ENCODE measurements around the gene MYL12B. TPM values are rescaled to one million over a fixed set of nuclear protein-coding genes. Genes with fewer than 3 reads are reported as not detected.

MYL12B gene
- total RNA-seq, 1 donor from 2014 or later = 535 TPM

GRCh38 chr18:3321133-3321812 is 59.3 kb downstream of the MYL12B start:
- no peak overlapping the region for H3K4me3 ChIP-seq (ENCODE audit: low read depth, low read length)
- H3K36me3 ChIP-seq (ENCODE audit: control insufficient read depth, insufficient read depth, low read length) = no peaks in the 10 kb centered on the region
- no peak for TF ChIP-seq CTCF (IDR thresholded peaks at IDR 0.05; ENCODE audit: insufficient read depth, low read length, poor library complexity, severe bottlenecking)
- H3K27me3 ChIP-seq (ENCODE audit: control insufficient read depth, insufficient read depth, low read length) = no peaks in the 10 kb centered on the region
- peak; percentile 86 for DNase-seq (ENCODE audit: low read depth)

DNA sequence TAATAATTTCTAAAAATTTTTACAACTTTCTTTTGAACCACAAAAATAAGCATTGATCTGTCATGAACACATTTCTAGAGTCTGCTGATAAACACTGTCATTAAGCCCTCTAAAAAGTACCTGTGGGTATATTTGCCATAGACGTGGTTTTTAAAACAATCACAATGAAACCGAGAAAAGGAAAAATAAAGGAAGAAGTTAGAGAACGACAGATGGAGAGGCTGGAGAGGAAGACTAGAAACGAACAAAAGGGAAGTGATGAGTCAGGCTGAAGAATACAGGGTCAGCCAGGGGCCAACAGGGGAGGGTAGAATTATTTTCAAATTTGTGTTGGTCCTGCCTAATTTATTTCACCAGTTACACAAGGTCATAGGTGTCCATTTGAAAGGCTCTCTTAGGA is 62.0 kb downstream of the MYL12B start:
- Histone ChIP-seq H3K4me3 (ENCODE audit: low read depth, low read length) (no peak overlapping the region), H3K27me3 (ENCODE audit: control insufficient read depth, insufficient read depth, low read length) (no peaks in the 10 kb centered on the region), H3K36me3 (ENCODE audit: control insufficient read depth, insufficient read depth, low read length) (no peaks in the 10 kb centered on the region)
- no peak for DNase-seq (ENCODE audit: low read depth)
- no peak for TF ChIP-seq CTCF (IDR thresholded peaks at IDR 0.05; ENCODE audit: insufficient read depth, low read length, poor library complexity, severe bottlenecking)

Other genes with a start within 250 kb of the MYL12B start
- gene LPIN2, start 249.0 kb upstream of the MYL12B start, total RNA-seq = 20.0 and 24.9 TPM in 2 replicates
- gene MYOM1, start 42.2 kb upstream of the MYL12B start, total RNA-seq = 0.04 and 0.34 TPM in 2 replicates
- gene MYL12A, start 14.3 kb upstream of the MYL12B start, total RNA-seq = 857 and 948 TPM in 2 replicates
- gene TGIF1, start 188.0 kb downstream of the MYL12B start, total RNA-seq = 251 and 294 TPM in 2 replicates

Data from kidney epithelial cell (primary cell).